HepG2 (cell line): Measurements from ENCODE around the gene NGRN. TPM values are rescaled to one million over a fixed set of nuclear protein-coding genes. Genes with fewer than 3 reads are reported as not detected.

Experiments used
- ATAC-seq: fragments of 200-7000 bp; cut with Tn5 transposase; 3 replicates; pipeline ENCODE4 v1.9.1; 2020; ENCODE audit warnings: mild to moderate bottlenecking, moderate library complexity
- BruUV-seq: library from RNA; stranded (reverse); fragments of 400-500 nt; replicated peaks from 2 replicates; lab custom pipeline; 2021; lab: Mats Ljungman, UMichigan
- CTCF ChIA-PET: fragments of 300-600 bp; formaldehyde crosslinking; extraction: SDS; loops from one replicate; lab custom pipeline; 2021; ENCODE audit warnings: low total read pairs, inconsistent platforms, low intra/inter-chr PET ratio; lab: Yijun Ruan, JAX
- POLR2A ChIA-PET: fragments of 350-600 bp; sonication (Branson Sonifier 250); formaldehyde crosslinking; loops from one replicate; lab custom pipeline; 2020; ENCODE audit warnings: antibody characterized with exemption, inconsistent platforms; lab: Yijun Ruan, JAX
- DNase-seq: peaks from one replicate; pipeline ENCODE4 v3.0.0-alpha.2; 2015; ENCODE audit warnings: low spot score
- FAIRE-seq: peaks from 3 replicates; lab custom pipeline; 2011; peaks lifted over from hg19 to GRCh38; lab: Jason Lieb, UNC
- H2AFZ ChIP-seq: one replicate; pipeline ENCODE4 v1.6.1; 2011; ENCODE audit warnings: low read length, inconsistent platforms
- H3K27ac ChIP-seq: fragments of 300-600 bp; 3 replicates; pipeline ENCODE4 v1.8.0; 2011; ENCODE audit warnings: mixed run types, mild to moderate bottlenecking, mixed read lengths, low read length, inconsistent platforms; ENCODE audit not compliant: insufficient read depth; ENCODE audit errors: extremely low read length
- H3K27me3 ChIP-seq, 2 experiments: fragments of 200-600 bp in 1 of 2; 2 replicates in 1 of 2; 3 replicates in 1 of 2; pipeline versions ENCODE4 v1.6.0 to v1.8.0; 2011; ENCODE audit warnings: low read length in 2 of 2, mild to moderate bottlenecking in 2 of 2, moderate library complexity in 2 of 2, inconsistent platforms in 1 of 2; ENCODE audit not compliant: insufficient read depth in 2 of 2, control insufficient read depth in 1 of 2
- H3K36me3 ChIP-seq, 2 experiments: fragments of 200-600 bp in 1 of 2; replicated peaks in 1 of 2; 2 replicates in 1 of 2; 3 replicates in 1 of 2; pipeline versions ENCODE4 v1.5.1 to v1.8.0; 2011; ENCODE audit warnings: low read length in 2 of 2, inconsistent platforms in 1 of 2; ENCODE audit not compliant: insufficient read depth in 2 of 2, control insufficient read depth in 1 of 2
- H3K4me1 ChIP-seq: 2 replicates; pipeline ENCODE4 v1.5.1; 2012; ENCODE audit warnings: low read length, inconsistent platforms; ENCODE audit not compliant: insufficient read depth
- H3K4me2 ChIP-seq: 2 replicates; pipeline ENCODE4 v1.6.0; 2011; ENCODE audit warnings: low read depth, low read length, inconsistent platforms
- H3K4me3 ChIP-seq, 3 experiments: fragments of 200-600 bp in 1 of 3; sonication (generic), shearing (Covaris generic) in 1 of 3; replicated peaks in 1 of 3; 2 replicates each; pipeline ENCODE4 v1.5.1; 2011 to 2016; ENCODE audit warnings: low read length in 3 of 3, inconsistent platforms in 2 of 3, low read depth in 2 of 3, mild to moderate bottlenecking in 2 of 3, control low read depth in 1 of 3, mixed read lengths in 1 of 3; ENCODE audit not compliant: insufficient read depth in 1 of 3
- H3K79me2 ChIP-seq: one replicate; pipeline ENCODE4 v1.6.1; 2011; ENCODE audit warnings: low read length, inconsistent platforms; ENCODE audit not compliant: insufficient read depth
- H3K9ac ChIP-seq: 2 replicates; pipeline ENCODE4 v1.6.0; 2011; ENCODE audit warnings: mild to moderate bottlenecking, low read depth, low read length, inconsistent platforms; ENCODE audit not compliant: insufficient read depth
- H3K9me3 ChIP-seq: 2 replicates; pipeline ENCODE4 v1.5.1; 2012; ENCODE audit warnings: mild to moderate bottlenecking, low read length
- H4K20me1 ChIP-seq: 2 replicates; pipeline ENCODE4 v1.6.0; 2011; ENCODE audit warnings: inconsistent platforms, mild to moderate bottlenecking, low read length, moderate library complexity; ENCODE audit not compliant: insufficient read depth
- HNF1A ChIP-seq, 2 experiments: sonication (generic) in 1 of 2; formaldehyde crosslinking in 1 of 2; IDR thresholded peaks; 2 replicates each; pipeline versions ENCODE4 v1.4.0 to v1.6.1; 2016 to 2020; ENCODE audit warnings: borderline replicate concordance in 1 of 2, low read depth in 1 of 2, mild to moderate bottlenecking in 1 of 2, missing genetic modification reagents in 1 of 2
- KDM2A ChIP-seq: sonication (generic); formaldehyde crosslinking; IDR thresholded peaks from 2 replicates; pipeline ENCODE4 v1.4.0; 2020; ENCODE audit warnings: low read depth, missing genetic modification reagents, borderline replicate concordance
- MYC ChIP-seq: sonication (generic); formaldehyde crosslinking; IDR thresholded peaks from 2 replicates; pipeline ENCODE4 v1.9.0; 2021; ENCODE audit warnings: missing genetic modification reagents, borderline replicate concordance
- SYNCRIP ChIP-seq: fragments of 200-400 bp; formaldehyde crosslinking; IDR thresholded peaks from 2 replicates; pipeline ENCODE4 v1.6.1; 2018; ENCODE audit warnings: mild to moderate bottlenecking, low read depth, low read length; ENCODE audit not compliant: insufficient read depth
- ZFP91 ChIP-seq: sonication (generic); formaldehyde crosslinking; IDR thresholded peaks from 2 replicates; pipeline ENCODE4 v1.9.0; 2022; ENCODE audit warnings: missing genetic modification reagents, mild to moderate bottlenecking, borderline replicate concordance
- ZNF687 ChIP-seq: sonication (generic); formaldehyde crosslinking; IDR thresholded peaks from 2 replicates; pipeline ENCODE4 v1.5.1; 2020; ENCODE audit warnings: mild to moderate bottlenecking, missing genetic modification reagents, moderate library complexity
- ZNF740 ChIP-seq: sonication (generic); formaldehyde crosslinking; IDR thresholded peaks from 2 replicates; pipeline ENCODE4 v1.4.0; 2020; ENCODE audit warnings: missing genetic modification reagents
- WGBS: methylation state at CpG from one replicate; pipeline ENCODE4 v1.1.6; 2017; ENCODE audit warnings: low lambda C conversion rate; 5-methylcytosine and 5-hydroxymethylcytosine counted together
- in situ Hi-C: cut with HindIII; loops from 2 replicates; pipeline ENCODE4 v1.10.0; 2017; ENCODE audit warnings: low pct_unique_long_range_greater_than_20kb; ENCODE audit not compliant: extremely low pct_ligation_motif_present
- intact Hi-C: fragments of 100-400 bp; cut with micrococcal nuclease; formaldehyde crosslinking; loops from one replicate; pipeline ENCODE4 v1.10.0; 2022; ENCODE audit not compliant: unreplicated experiment
- polyA plus RNA-seq, 8 experiments: library from polyadenylated mRNA; depleted of rRNA in 3 of 8; stranded (reverse) in 7 of 8; unstranded in 1 of 8; fragments of >200 nt; fragmentation: Illumina TruSeq in 4 of 8; extraction: Trizol in 4 of 8; gene quantifications; 2 replicates each; pipeline versions ENCODE4 v1.2.1 to v1.2.3, GENCODE V29; 2011 to 2016; ENCODE audit warnings: low read depth in 4 of 8, missing spikeins in 1 of 8, mixed read lengths in 1 of 8; ENCODE audit not compliant: insufficient read depth in 1 of 8
- total RNA-seq, 5 experiments: library from RNA; depleted of rRNA; stranded (reverse); fragments of >200 nt; fragmentation: Illumina TruSeq; extraction: Trizol; gene quantifications; 2 replicates each; pipeline ENCODE4 v1.2.3, GENCODE V29; 2016; ENCODE audit warnings: low read depth in 1 of 5

NGRN gene
- total and polyA plus RNA-seq, 2 of the 13 experiments (the other 11 are each of a cell fraction or from before 2014, with no cell fraction given) = 39.8 to 63.7 TPM

DNA sequence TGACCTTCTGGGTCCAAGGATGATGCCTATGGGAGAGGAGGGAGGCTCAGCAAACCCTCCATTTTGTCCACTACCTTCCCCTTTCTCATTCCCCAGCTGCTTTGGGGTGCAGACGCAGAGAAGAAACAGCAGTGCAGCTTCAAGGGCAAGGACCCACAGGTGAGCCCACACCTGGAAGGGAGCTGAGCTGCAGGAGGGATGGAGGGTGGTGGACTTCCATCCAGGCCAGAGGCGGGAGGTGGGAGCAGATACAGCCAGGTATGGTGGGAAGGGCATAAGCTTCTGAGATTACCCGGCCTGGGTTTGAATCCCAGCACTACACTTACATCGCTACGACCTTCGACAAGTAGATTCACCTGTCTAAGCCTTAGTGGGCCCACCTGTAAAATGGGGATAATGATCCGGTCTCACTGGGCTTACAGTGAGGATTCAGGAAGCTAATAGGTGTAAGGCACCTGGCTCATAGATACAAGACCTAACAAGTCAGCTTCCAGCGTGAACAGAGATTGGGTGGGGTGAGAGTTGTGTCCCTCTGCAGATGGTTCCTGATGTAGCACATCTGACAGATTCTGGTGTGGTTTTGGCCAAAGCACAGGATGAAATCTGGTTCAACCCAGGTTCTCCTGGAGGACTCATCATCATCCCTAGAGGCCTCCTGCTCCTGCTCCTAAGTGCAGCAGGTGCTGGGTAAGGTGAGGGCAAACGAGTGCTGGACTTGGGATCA lies 47.6 kb upstream of the NGRN start (continued):
- TF ChIP-seq HNF1A (IDR thresholded peaks at IDR 0.05; ENCODE audit: low read depth) (no peak), HNF1A (CRISPR knock-in tag; IDR thresholded peaks at IDR 0.05; ENCODE audit: borderline replicate concordance) (no peak)

- no peaks in the 10 kb centered on the region for H3K27me3 ChIP-seq
- FAIRE-seq (no peak), ATAC-seq (peak; percentile 84), DNase-seq (no peak)
- no peak overlapping the region for H3K4me3 ChIP-seq
- H3K4me2 ChIP-seq = no peak overlapping the region
- H3K79me2 ChIP-seq = no peaks in the 10 kb centered on the region
- ChIA-PET POLR2A (no interaction called here), CTCF (interaction anchor here (0.8 to 4.1 kb wide), 4 partner anchors 14 to 77 kb away, joined by 3 to 41 read pairs (median 4); partner anchors contain the start of gene CIB1)
- 81% methylated on average over 9 of the region's 17 CpGs for WGBS
- no peak overlapping the region for H3K9ac ChIP-seq
- no TSS peak for BruUV-seq
- no peaks in the 10 kb centered on the region for H3K9me3 ChIP-seq
- intact Hi-C loops (loop anchor here (1.0 to 2.0 kb wide), 2 partner anchors 19 to 76 kb away; partner anchors contain the start of gene SEMA4B), in situ Hi-C loops (no loop called here)
- H3K27ac ChIP-seq = no peak overlapping the region
- peaks cover 7 to 20% of the 10 kb centered on the region in 2 experiments for H3K36me3 ChIP-seq
- H4K20me1 ChIP-seq = no peaks in the 10 kb centered on the region
- no peak overlapping the region for H2AFZ ChIP-seq
- no peaks in the 10 kb centered on the region for H3K4me1 ChIP-seq
- TF ChIP-seq KDM2A = no peak
- peak; percentile 59 for TF ChIP-seq ZNF687
- TF ChIP-seq MYC (CRISPR knock-in tag) = peak; percentile 31; the same call in 1 of the 2 replicates
- TF ChIP-seq SYNCRIP = no peak
- 0 out of 2 replicates have a peak, but pooled peaks have one; percentile 40 for TF ChIP-seq ZNF740 (CRISPR knock-in tag)
- TF ChIP-seq ZFP91 (CRISPR knock-in tag) = peak; percentile 16; the same call in 1 of the 2 replicates
Measured at GRCh38 chr15:90219421-90220141, 45.9 kb upstream of the NGRN start.
